ENCODE measurements around the gene S100A2.

DNA sequence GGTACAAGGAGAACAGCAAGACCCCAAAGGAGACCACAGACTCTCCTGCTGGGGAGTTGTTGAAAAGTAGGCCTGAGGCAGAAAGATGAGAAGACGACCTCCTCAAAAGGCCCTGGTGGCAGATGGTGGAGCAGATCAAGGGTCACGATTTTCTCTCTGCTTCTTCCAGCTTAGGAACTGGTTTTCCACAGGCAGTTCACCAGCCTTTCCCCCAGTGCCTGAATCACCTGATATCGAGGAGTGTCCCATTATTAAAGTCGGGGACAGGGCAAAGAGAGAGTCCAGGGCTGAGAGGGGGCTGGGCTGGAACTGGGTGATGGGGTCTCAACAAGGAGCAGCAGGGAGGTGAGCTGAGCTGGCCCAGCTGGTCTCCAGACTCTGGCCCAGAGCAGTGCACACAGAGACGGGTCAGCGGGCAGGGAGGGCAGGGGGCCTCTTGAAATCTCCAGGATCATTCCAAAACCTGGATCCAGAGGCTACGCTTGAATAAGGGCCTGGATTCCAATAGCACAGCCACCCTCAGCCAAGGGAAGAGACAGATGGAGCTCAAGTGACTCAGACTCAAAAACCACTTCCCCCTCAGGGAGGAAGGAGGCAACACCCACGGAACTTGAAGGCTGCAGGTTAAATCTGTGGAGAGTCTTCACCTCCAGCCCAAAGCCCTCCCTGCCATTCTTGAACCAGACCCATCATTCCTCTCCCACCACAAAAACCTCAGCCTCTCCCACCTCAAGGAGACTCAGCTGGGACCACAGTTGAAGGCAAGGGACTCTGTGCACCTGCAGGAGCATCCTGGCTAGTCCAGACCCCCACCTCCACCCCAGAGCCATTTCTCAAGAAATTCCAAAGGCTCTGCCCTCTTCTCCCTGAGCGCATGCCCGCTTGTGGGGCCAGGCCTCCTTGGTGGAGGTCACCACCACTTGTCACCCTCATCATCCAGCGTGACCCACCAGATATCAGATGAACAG lies 25.0 kb downstream of the S100A2 start, which contains the start of gene S100A5:
- TF ChIP-seq, protein P1, sequence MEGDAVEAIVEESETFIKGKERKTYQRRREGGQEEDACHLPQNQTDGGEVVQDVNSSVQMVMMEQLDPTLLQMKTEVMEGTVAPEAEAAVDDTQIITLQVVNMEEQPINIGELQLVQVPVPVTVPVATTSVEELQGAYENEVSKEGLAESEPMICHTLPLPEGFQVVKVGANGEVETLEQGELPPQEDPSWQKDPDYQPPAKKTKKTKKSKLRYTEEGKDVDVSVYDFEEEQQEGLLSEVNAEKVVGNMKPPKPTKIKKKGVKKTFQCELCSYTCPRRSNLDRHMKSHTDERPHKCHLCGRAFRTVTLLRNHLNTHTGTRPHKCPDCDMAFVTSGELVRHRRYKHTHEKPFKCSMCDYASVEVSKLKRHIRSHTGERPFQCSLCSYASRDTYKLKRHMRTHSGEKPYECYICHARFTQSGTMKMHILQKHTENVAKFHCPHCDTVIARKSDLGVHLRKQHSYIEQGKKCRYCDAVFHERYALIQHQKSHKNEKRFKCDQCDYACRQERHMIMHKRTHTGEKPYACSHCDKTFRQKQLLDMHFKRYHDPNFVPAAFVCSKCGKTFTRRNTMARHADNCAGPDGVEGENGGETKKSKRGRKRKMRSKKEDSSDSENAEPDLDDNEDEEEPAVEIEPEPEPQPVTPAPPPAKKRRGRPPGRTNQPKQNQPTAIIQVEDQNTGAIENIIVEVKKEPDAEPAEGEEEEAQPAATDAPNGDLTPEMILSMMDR (IDR thresholded peaks at IDR 0.05; ENCODE audit: insufficient read depth, low read depth, low read length) = no peak
- TF ChIP-seq EZH2 (IDR thresholded peaks at IDR 0.05; ENCODE audit: insufficient read depth, low read length) = no peak

Data from astrocyte (in vitro differentiated cells and primary cell).